Urinary bladder (tissue), 4 donors: ENCODE results near the gene ZNF232. TPM values are rescaled to one million over a fixed set of nuclear protein-coding genes. Genes with fewer than 3 reads are reported as not detected.
A peak's percentile ranks its signal among the peaks of the same experiment; 100 is the strongest.
"Not testable (repeated sequence)": the region's sequence is repeated elsewhere in the genome, so short reads cannot be mapped to it uniquely, and the experiment has no call there.

Source experiments
- DNase-seq: peaks from one replicate; pipeline ENCODE4 v3.0.0-alpha.2; 2015; ENCODE audit errors: extremely low spot score
- H3K27ac ChIP-seq: one replicate; pipeline ENCODE4 v1.5.1; 2013; ENCODE audit warnings: low read depth, mild to moderate bottlenecking, moderate library complexity
- H3K36me3 ChIP-seq: one replicate; pipeline ENCODE4 v1.6.1; 2013; ENCODE audit warnings: mild to moderate bottlenecking, moderate library complexity; ENCODE audit not compliant: insufficient read depth
- H3K4me1 ChIP-seq: one replicate; pipeline ENCODE4 v1.6.1; 2013; ENCODE audit warnings: mild to moderate bottlenecking, moderate library complexity; ENCODE audit not compliant: insufficient read depth
- H3K4me3 ChIP-seq: one replicate; pipeline ENCODE4 v1.5.1; 2013; ENCODE audit warnings: low read depth, low read length
- WGBS: extraction: QIAGEN DNeasy Blood & Tissue Kit; methylation state at CpG from one replicate; pipeline ENCODE4 v1.1.7; 2013; 5-methylcytosine and 5-hydroxymethylcytosine counted together
- polyA plus RNA-seq: library from polyadenylated mRNA; stranded (reverse); fragments of 200-250 nt; gene quantifications from one replicate; pipeline ENCODE4 v1.2.3, GENCODE V29; 2013
- total RNA-seq: library from RNA; depleted of rRNA; stranded (reverse); fragments of >200 nt; gene quantifications from one replicate; pipeline ENCODE4 v1.2.3, GENCODE V29; 2014
- donor health status: healthy with polysubstance abuse.
- donor health status: healthy.

The ZNF232 gene
- total and polyA plus RNA-seq, 2 donors = 9.0 to 9.1 TPM

GRCh38 chr17:5124125-5124760 is 12.6 kb upstream of the ZNF232 start:
- H3K27ac ChIP-seq, DNase-seq, H3K4me1 ChIP-seq, H3K36me3 ChIP-seq, H3K4me3 ChIP-seq: not testable (repeated sequence)
- 69% methylated on average over 5 of the region's 5 CpGs for WGBS

- DNase-seq = no peak
- no peak overlapping the region for H3K27ac ChIP-seq
- peaks cover 2% of the 10 kb centered on the region for H3K4me1 ChIP-seq
- WGBS = 51% methylated on average over 53 of the region's 53 CpGs
- H3K4me3 ChIP-seq = peak overlapping the region; percentile 39
- no peaks in the 10 kb centered on the region for H3K36me3 ChIP-seq
These were observed 11.9 kb upstream of the ZNF232 start for GRCh38 chr17:5123343-5124124.

- peaks cover 2% of the 10 kb centered on the region for H3K4me1 ChIP-seq
- WGBS = 2% methylated on average over 75 of the region's 75 CpGs
- H3K4me3 ChIP-seq = peak overlapping the region; percentile 39
- H3K36me3 ChIP-seq = no peaks in the 10 kb centered on the region
- DNase-seq = no peak
- no peak overlapping the region for H3K27ac ChIP-seq
These were observed 11.1 kb upstream of the ZNF232 start for GRCh38 chr17:5122586-5123342.

GRCh38 chr17:5122056-5122455 is 10.4 kb upstream of the ZNF232 start:
- peak overlapping the region; percentile 39 for H3K4me3 ChIP-seq
- H3K27ac ChIP-seq = not testable (repeated sequence)

GRCh38 chr17:5121186-5121841 is 9.6 kb upstream of the ZNF232 start:
- DNase-seq = no peak

More at GRCh38 chr17:5122056-5122455, 10.4 kb upstream of the ZNF232 start:
- DNase-seq, H3K36me3 ChIP-seq, H3K4me1 ChIP-seq: not testable (repeated sequence)
- 69% methylated on average over 7 of the region's 7 CpGs for WGBS

GRCh38 chr17:5120436-5121185 is 8.9 kb upstream of the ZNF232 start:
- not testable (repeated sequence) for H3K4me3 ChIP-seq, H3K4me1 ChIP-seq, DNase-seq, H3K36me3 ChIP-seq, H3K27ac ChIP-seq
- WGBS = 91% methylated on average over 6 of the region's 6 CpGs

More at GRCh38 chr17:5121186-5121841, 9.6 kb upstream of the ZNF232 start:
- Histone ChIP-seq H3K4me1 (peaks cover 2% of the 10 kb centered on the region), H3K4me3 (no peak overlapping the region), H3K36me3 (no peaks in the 10 kb centered on the region), H3K27ac (no peak overlapping the region)
- 93% methylated on average over 16 of the region's 16 CpGs for WGBS

- no peak for DNase-seq
- 84% methylated on average over 7 of the region's 7 CpGs for WGBS
These were observed 8.4 kb upstream of the ZNF232 start for GRCh38 chr17:5120036-5120435.

GRCh38 chr17:5118219-5118618 is 6.5 kb upstream of the ZNF232 start:
- 92% methylated on average over 6 of the region's 6 CpGs for WGBS
- Histone ChIP-seq H3K4me3 (no peak overlapping the region), H3K36me3 (no peaks in the 10 kb centered on the region), H3K27ac (no peak overlapping the region), H3K4me1 (peaks cover 1% of the 10 kb centered on the region)
- DNase-seq = no peak

More at GRCh38 chr17:5120036-5120435, 8.4 kb upstream of the ZNF232 start:
- Histone ChIP-seq H3K4me1 (peaks cover 2% of the 10 kb centered on the region), H3K4me3 (no peak overlapping the region), H3K27ac (no peak overlapping the region), H3K36me3 (no peaks in the 10 kb centered on the region)

- Histone ChIP-seq H3K27ac (no peak within 1 kb of the TSS), H3K36me3 (no peaks in the 10 kb centered on the region), H3K4me3 (no peak within 1 kb of the TSS), H3K4me1 (no peaks in the 10 kb centered on the region)
- no peak for DNase-seq
- 17% methylated on average over 87 of the region's 87 CpGs for WGBS
These were observed 4.3 kb upstream of the ZNF232 start, which contains the start of gene USP6 for GRCh38 chr17:5115673-5116651. Gene USP6, plus strand, starts transcription at chr17:5116032. Its CDS starts 14,336 bp downstream, at chr17:5130368.

GRCh38 chr17:5110816-5111215 is 862 bp downstream of the ZNF232 start:
- Histone ChIP-seq H3K36me3 (no peaks in the 10 kb centered on the region), H3K27ac (no peak overlapping the region), H3K4me3 (peak overlapping the region; percentile 62), H3K4me1 (peaks cover 2% of the 10 kb centered on the region)
- 21% methylated on average over 8 of the region's 8 CpGs for WGBS
- DNase-seq = no peak

- DNase-seq = no peak
- Histone ChIP-seq H3K27ac (no peak overlapping the region), H3K36me3 (no peaks in the 10 kb centered on the region), H3K4me1 (no peaks in the 10 kb centered on the region), H3K4me3 (no peak overlapping the region)
- WGBS = 73% methylated on average over 6 of the region's 6 CpGs
These were observed 10.8 kb downstream of the ZNF232 start for GRCh38 chr17:5100832-5101231.

- DNase-seq = no peak
- no peaks in the 10 kb centered on the region for H3K36me3 ChIP-seq
- no peaks in the 10 kb centered on the region for H3K4me1 ChIP-seq
- H3K4me3 ChIP-seq = no peak overlapping the region
- 86% methylated on average over 5 of the region's 5 CpGs for WGBS
- no peak overlapping the region for H3K27ac ChIP-seq
These were observed 12.4 kb downstream of the ZNF232 start for GRCh38 chr17:5099271-5099670.
